Lower lobe of right lung (tissue), 2 donors: Measurements from ENCODE around the gene MGRN1. TPM values are rescaled to one million over a fixed set of nuclear protein-coding genes. Genes with fewer than 3 reads are reported as not detected.

ENCODE experiments used
- ATAC-seq, 2 donors: fragments of 200-7000 bp; cut with Tn5 transposase; one replicate each; pipeline ENCODE4 v1.9.1; 2020 to 2022; ENCODE audit warnings: mild to moderate bottlenecking in 2 of 2, moderate library complexity in 2 of 2
- DNase-seq: peaks from one replicate; pipeline ENCODE4 v3.0.0-alpha.2; 2020
- H3K27ac ChIP-seq: fragments of 200-600 bp; one replicate; pipeline ENCODE4 v1.8.0; 2022
- H3K27me3 ChIP-seq: fragments of 200-600 bp; one replicate; pipeline ENCODE4 v1.8.0; 2022; ENCODE audit warnings: low read depth
- H3K36me3 ChIP-seq: fragments of 200-600 bp; one replicate; pipeline ENCODE4 v1.8.0; 2022; ENCODE audit warnings: mild to moderate bottlenecking
- H3K4me1 ChIP-seq: fragments of 200-600 bp; one replicate; pipeline ENCODE4 v1.8.0; 2022
- H3K4me3 ChIP-seq: fragments of 200-600 bp; one replicate; pipeline ENCODE4 v1.8.0; 2022; ENCODE audit warnings: mild to moderate bottlenecking
- H3K9me3 ChIP-seq: fragments of 200-600 bp; one replicate; pipeline ENCODE4 v1.8.0; 2022
- CTCF ChIP-seq: fragments of 200-600 bp; IDR thresholded peaks from one replicate; pipeline ENCODE4 v1.8.0; 2022; ENCODE audit warnings: antibody characterized with exemption, mild to moderate bottlenecking
- intact Hi-C: fragments of 100-400 bp; cut with DNase I; formaldehyde crosslinking; loops from one replicate; pipeline ENCODE4 v1.11.0; 2022
- long read RNA-seq: library from polyadenylated mRNA; unstranded; transcript quantifications from one replicate; pipeline ENCODE4 v2.0.0, GENCODE V29; 2021
- total RNA-seq: library from RNA; stranded (reverse); fragmentation: NEBNext Ultra II Directional; extraction: Animal tissue kit (Norgen Biotek cat#: 25700); gene quantifications from one replicate; pipeline ENCODE4 v1.2.1, GENCODE V29; 2021
- donor health status: DM: no; HTN: yes; CAD: no; lungs with severe emphysema.

MGRN1 gene
- total RNA-seq: 75.7 TPM
- long read RNA-seq, partial matches to known transcripts: 11 of 38 reads
- long read RNA-seq, other reads (novel, unspliced or antisense): 19 of 38 reads

DNA sequence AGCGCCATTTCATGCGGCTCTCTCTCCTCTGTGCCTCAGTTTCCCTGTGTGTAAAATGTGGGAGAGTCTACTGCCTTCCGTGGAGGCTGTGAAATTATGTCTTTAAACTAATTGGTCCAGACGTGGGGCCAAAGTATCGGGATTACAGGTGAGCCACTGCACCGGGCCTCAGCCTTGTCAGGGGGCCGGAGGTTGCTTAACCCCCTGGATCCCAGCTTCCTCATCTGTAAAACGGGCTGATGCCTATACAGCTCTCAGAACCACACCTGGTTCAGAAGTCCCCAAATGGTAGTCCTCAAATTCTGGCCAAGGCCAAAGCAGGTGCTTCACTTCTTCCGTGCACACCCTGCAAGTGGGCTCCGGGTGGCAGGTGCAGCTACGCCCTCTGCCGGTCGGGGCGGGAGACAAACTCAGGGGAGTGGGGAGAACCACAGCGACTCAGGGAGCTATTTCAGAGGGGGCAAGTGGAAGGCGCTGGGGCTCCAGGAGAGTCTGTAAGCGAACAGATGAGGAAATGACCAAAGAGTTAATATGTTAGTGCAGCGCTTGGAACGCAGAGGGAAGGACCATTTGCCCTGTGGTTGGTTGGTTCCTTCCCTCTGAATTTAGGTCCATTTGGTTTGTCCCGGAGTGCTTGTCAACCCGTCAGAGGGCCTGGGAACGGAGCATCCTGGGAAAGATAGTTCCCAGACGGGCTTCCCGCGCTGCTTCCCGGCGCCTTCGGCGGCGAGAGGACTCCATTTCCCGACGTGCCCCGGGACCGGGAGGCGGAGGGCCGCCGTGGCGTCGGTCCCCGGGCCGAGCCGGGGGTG lies at the start of gene MGRN1:
Gene MGRN1, plus strand, starts transcription at position 812 of the 812 bp plus-strand sequence. CDS start 135 bp downstream, outside the sequence.
- ATAC-seq: peak; percentile 97 to 98
- Histone ChIP-seq H3K4me3 (peak within 1 kb of the TSS; percentile 99), H3K36me3 (no peaks in the 10 kb centered on the region), H3K4me1 (peaks cover 29% of the 10 kb centered on the region), H3K27ac (peak within 1 kb of the TSS; percentile 99), H3K9me3 (no peaks in the 10 kb centered on the region), H3K27me3 (no peaks in the 10 kb centered on the region)
- intact Hi-C loops: no loop called here
- TF ChIP-seq CTCF: peak; percentile 93
- DNase-seq: peak; percentile 95

- no peaks in the 10 kb centered on the region for H3K4me1 ChIP-seq
- intact Hi-C loops: no loop called here
- no peaks in the 10 kb centered on the region for H3K27me3 ChIP-seq
- peak in 1 of 2 donors; percentile 28 for ATAC-seq
- no peaks in the 10 kb centered on the region for H3K36me3 ChIP-seq
- TF ChIP-seq CTCF: no peak
- no peak overlapping the region for H3K4me3 ChIP-seq
- no peaks in the 10 kb centered on the region for H3K9me3 ChIP-seq
- H3K27ac ChIP-seq: no peak overlapping the region
- DNase-seq: no peak
Observed at GRCh38 chr16:4574919-4575705, 49.5 kb upstream of the MGRN1 start.

GRCh38 chr16:4576008-4576407 lies 48.6 kb upstream of the MGRN1 start:
- H3K9me3 ChIP-seq: no peaks in the 10 kb centered on the region
- H3K27me3 ChIP-seq: no peaks in the 10 kb centered on the region
- intact Hi-C loops: no loop called here
- no peak overlapping the region for H3K4me3 ChIP-seq
- TF ChIP-seq CTCF: no peak
- no peak overlapping the region for H3K27ac ChIP-seq
- no peak for ATAC-seq
- no peak for DNase-seq
- H3K36me3 ChIP-seq: no peaks in the 10 kb centered on the region
- no peaks in the 10 kb centered on the region for H3K4me1 ChIP-seq

DNA sequence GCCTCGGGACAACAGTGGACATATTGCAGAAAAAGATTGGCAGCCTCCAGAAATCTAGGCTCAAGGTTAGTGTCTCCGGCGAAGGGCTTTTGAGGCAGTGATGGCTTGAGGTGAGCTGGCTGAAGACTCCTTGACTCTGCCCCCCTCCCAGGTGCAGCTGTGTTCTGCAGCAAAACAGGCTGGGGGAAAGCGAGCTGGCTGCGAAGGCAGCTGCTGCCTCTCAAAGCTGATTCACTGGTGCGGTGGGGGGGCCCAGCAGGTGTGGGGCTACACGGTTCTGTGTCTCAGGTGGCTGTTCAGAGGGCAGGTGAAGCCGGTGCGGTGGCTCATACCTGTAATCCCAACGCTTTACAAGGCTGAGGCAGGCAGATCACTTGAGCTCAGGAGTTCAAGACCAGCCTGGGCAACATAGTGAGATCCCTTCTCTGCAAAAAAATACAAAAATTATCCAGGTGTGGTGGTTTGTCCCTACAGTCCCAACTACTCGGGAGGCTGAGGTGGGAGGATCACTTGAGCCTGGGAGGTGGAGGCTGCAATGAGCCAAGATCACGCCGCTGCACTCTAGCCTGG lies 45.6 kb upstream of the MGRN1 start:
- no peaks in the 10 kb centered on the region for H3K27me3 ChIP-seq
- H3K27ac ChIP-seq: no peak overlapping the region
- H3K9me3 ChIP-seq: no peaks in the 10 kb centered on the region
- DNase-seq (no peak), ATAC-seq (no peak)
- no peaks in the 10 kb centered on the region for H3K4me1 ChIP-seq
- H3K36me3 ChIP-seq: no peaks in the 10 kb centered on the region
- H3K4me3 ChIP-seq: no peak overlapping the region
- intact Hi-C loops: no loop called here
- TF ChIP-seq CTCF: no peak

- Histone ChIP-seq H3K27me3 (no peaks in the 10 kb centered on the region), H3K27ac (no peak overlapping the region), H3K4me1 (no peaks in the 10 kb centered on the region), H3K9me3 (no peaks in the 10 kb centered on the region), H3K36me3 (no peaks in the 10 kb centered on the region), H3K4me3 (no peak overlapping the region)
- DNase-seq: no peak
- peak; percentile 12 to 80 for ATAC-seq
- intact Hi-C loops: no loop called here
- TF ChIP-seq CTCF: no peak
Observed at GRCh38 chr16:4580250-4580649, 44.4 kb upstream of the MGRN1 start.
